ENCODE measurements around the gene OPCML.

The OPCML gene

DNA sequence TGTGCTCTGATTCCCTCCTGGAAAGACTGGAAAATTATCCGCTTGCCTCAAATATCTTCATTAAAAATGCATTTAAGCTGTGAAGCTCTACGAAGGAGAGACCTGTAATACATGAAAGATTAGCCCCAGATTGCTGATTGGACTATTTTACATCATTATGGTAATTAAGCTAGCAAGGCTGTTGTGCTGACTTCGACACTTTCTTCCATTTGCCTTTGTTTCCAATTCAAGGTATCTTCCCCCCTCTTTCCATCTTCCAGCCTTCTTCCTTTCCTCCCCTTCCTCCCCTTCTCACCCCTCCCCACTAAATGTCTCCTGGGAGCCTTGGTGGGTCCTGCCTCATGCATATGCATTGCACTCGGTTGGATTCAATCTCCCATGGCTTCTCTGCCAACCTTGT lies 710.8 kb downstream of the OPCML start:
- no peak for DNase-seq

DNA sequence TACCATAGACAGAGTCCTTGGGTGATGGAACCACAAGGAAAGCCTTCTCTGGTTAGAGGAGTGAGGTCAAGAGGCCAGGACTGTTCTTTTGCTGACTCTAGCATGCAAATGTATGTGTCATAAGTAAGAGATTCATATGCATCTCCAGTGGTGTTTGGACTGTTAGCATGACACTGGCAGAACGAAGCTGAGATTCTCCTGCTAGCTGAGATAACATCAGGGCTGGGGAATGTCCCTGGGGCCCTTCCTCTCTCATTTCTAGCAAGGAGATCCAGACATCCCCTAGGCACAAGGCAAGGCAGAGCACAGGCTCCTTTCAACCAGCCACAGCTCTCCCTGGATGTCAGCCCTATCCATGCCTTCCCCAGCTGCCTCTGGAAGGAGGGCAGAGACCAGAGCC lies 711.3 kb downstream of the OPCML start:
- no peak for DNase-seq

DNA sequence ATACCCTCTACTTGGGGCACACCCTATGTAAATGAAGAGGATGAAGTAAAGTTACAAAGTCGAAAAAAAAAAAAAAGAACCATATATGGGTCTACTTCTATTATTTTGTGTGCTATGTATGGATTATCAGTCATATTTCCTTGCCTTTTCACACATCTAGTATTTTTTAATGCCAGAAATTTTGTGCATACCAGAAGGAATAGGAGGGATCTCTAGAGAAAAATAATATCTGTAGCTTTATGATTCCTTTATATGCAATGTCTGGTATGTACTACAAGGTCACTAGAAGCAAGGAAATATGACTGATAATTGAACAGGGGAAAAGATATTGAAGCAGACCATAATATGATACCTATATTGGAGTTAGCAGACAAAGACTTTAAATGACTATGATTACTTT lies 713.4 kb downstream of the OPCML start:
- DNase-seq, result no peak

DNA sequence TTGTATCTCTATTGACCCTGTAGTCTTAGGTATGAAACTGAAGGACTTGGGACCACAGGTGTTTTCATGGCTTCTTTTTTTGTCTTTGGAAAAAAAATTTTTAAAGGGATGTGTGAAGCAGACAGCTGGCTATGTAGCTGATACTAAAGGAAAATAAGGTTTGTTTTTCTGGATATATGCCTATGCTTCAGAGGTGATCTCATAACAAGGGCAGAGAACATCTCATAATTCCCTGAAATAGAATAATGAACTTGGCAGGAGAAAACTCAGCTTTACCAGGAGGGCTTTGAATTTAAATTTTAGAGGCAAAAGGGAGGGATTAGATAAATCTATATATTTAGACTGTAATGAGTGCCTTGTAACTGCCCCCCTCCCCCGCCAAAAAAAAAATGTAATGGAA lies 714.9 kb downstream of the OPCML start:
- DNase-seq, result no peak

DNA sequence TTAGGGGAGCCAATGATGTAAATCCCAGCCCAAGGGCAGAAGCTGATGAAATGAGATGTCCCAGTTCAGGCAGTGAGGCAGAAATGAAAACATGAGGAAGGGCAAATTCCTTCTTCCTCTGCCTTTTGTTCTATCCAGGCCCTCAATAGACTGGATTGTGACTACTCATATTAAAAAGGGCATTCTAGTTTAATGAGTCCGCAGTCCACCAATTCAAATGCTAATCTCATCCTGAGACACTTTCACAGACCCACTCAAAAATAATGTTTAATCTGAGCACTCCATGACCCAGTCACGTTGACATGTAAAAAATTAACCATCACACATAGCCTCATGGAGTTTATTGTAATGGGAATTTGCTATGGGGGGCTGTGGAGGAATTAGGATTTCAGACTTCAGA lies 717.9 kb downstream of the OPCML start:
- DNase-seq, result no peak

DNA sequence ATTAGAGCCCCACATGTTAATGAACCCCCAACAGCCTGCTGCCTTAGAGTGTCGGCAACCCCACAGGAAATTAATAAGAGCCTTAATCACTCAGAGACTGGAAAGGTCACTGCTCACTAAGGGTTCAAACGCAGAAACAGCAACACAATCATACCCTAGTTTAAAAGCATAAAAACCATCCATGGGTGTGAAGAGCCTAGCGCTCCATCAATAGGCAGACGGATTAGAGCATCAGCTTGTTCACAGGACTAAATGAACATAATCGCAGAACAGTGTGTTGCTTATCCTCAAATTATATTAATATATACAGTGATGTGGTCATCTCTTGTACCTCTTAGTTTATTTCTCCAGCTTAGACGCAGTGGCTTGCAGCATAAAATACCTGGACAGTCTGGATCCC lies 720.7 kb downstream of the OPCML start:
- DNase-seq, result no peak

DNA sequence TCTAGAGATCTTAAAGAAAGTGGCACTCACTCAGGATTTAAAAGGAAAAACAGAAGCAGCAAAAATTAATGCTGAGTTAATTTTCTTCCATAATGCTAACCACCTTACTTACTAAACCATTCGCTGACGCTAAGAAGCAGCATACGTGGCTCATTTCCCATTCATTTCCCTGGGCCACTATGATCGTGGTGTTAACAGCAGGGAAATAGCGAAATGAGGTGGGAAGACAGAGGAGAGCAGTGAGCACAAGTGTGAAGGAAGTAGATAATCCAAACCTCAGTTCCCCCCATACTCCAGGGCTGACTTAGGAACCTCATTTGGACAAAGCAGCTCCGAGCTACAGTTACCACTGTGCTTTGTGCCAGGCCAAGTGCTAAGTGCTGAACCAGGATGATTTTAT lies 723.2 kb downstream of the OPCML start:
- DNase-seq, result no peak

DNA sequence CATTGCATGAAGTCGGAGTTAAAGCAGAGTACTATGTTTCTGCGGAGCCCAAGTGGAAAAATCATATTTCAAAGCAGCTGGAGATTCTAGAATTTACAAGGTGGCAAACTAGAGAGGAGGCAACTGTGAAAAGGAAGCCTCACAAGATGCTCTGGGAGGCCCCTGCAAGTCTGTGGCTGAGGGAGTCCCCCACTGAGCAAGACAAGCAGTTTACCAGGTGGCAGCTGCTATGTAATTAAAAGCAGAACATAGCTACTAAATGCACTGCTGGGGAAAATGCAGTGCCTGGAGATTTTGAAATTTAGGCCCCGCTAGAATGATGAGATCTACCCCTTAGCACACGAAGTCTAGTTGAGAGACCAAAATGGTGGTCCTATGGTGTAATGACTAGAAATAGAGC lies 728.0 kb downstream of the OPCML start:
- DNase-seq, result no peak

DNA sequence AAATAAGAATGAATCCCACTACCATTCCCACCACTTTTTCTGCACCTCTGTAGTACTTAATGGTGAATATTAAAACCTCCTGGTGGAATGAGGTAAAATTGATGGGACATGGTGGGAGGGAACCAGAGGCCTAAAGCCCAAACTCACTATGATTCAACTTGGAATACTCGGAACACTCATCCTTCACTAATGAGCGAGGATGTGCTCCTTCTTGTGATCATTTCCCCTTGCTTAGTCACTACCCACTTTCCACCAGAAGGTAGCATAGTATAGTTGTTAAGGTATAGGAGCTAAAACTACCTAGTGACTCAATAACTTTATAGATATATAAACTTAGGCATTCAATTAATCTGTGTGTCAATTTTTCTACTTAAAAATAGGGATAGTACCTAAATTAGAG lies 728.9 kb downstream of the OPCML start:
- no peak for DNase-seq

DNA sequence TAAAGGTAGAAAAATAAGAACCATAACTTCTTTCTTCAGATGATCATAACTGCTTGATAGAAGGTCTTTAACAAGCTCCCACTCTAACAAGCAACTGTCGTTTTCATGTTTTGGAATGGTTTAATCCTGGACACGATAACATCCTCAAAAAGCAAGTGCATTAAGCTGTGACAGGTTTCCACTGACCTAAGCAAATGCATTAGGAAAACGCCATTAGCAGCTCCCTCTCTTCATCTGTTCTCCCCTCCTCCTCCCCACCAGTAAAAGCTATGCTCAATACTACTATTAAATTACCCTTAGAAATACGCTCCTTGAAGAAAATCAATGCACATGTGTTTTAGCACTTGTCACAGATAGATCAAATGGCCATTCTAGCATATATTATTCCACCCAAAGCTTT lies 729.4 kb downstream of the OPCML start:
- no peak for DNase-seq

DNA sequence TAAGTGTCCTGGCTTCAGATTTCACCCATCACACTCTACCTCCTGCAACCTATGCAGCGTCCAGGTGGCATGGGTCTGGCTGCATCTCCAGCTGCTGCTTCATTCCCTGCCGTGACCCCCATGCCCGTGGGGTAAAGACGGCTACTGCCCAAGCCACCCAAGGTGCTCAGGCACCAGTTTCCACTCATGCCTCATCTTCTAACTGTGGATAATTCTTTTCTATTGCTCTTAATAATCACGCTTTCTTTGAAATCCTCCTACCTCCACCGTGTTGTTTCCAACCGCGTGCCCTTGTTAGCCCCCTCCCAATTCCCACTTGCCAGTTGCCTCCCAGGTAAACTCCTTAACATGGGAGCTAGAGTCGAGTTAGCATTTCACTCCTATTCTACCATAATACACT lies 738.5 kb downstream of the OPCML start:
- no peak for DNase-seq

DNA sequence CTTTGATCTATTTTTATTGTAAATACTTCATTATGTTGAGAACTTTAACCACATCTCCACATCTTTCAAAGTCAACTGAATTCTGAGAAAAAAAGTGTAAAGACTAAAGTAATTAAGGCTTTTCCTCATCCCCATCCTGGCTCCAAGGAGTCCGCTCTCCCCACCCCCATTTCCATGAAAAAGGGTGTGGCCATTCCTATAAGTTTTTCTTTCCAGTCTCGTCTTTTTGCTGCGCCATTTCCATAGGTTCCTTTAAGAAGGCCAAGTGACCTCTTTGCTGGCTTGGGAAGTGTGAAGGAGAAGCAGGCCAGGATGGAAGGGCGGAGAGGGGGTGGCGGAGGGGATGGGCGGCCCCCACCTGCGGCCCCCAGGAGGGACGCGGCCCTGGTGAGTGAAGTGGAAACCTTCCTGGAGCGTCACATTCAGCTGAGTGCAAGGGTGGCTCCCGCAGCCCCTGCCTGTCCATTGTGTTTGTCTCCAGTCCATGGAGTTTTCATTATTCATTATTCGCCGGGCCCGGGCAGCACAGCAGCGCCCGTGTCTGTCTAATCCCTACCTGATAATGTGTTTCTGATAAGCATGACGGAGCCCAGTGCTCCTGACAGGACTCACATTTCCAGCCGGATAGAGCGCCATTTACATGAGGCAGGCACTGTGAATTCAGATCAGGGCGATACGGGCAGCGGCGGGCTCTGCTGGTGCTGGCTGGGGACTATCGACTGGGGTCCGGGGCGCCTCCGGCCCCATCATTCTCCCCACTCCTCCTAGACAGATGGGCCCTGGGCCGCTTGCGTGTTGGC lies 739.8 kb downstream of the OPCML start:
- no peak for DNase-seq

DNA sequence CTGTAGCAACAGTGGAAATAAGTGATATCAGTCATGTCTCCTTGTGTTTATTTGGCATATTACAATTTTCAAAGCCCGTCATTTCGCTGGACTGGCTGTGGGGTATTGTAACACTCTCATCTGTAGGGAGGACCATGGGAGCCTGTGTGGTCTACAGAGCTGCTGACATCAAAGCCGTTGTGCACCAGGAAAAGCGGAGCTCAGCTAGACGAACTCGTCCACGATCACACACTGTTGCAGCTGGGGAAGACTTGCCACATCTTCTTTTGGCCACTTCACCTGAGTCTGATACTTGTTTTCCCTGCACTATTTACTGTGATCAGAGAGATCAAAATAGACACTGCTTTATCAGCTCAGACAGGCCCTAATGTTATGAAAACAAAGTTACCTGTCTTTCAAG lies 741.3 kb downstream of the OPCML start:
- no peak for DNase-seq

DNA sequence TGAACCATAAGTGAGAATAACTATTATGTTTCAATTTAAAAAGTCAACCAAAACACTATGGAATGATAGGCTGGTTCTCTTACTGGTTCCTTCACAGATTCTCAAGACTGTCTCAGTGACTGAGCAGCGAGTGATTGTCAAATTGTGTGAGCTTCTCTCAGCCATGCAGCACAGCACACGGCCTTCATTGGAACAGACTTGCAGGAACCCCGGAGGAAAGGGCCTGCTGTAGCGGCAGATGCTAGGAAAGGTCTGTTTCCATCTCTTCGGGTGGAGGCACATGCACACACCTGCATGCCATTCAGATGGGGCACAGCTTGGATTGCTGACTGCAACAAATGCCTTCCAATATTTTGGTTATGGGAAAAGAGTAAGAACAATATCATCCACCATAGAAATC lies 741.8 kb downstream of the OPCML start:
- DNase-seq, result no peak

DNA sequence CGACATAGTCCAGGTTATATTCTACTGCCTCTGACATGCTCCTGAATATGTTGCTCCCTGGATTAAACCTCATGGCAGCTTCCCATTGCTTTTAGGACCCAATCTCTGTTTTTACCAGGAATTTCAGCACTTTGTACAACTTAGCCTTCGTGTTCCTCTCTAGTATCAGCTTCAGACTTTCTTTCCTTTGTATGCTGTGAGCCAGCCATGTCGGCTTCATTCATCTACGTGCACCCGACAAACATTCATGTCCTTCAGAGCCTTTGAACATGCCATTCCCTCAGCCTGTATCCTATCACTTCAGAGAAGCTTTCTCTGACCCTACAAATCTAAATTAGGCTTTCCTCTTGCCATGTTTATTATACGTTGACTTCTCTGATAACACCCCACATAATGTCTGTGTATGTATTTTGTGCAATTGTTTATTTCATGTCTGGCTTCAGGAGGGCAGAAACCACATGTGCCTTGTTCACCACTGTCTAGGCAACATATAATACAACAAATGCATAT lies 743.4 kb downstream of the OPCML start:
- DNase-seq, result no peak

DNA sequence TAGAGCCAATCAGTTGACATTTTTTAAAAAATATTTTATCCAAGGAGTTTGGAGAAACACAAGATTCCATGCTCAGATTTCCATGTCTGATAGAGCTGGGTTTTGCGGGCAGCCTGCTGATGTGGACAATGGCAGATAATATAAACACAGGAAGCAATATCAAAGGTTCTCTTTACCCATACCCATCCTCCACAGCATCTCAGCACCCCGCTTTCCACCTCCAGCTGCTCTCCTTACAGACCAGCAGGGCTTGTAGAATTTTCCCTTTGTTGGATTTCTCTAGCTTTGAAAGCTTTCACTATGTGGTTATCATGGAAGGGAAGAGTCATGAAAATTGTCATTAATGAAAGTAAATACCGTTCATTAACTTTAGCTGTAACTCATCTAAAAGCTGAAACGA lies 746.4 kb downstream of the OPCML start:
- no peak for DNase-seq

DNA sequence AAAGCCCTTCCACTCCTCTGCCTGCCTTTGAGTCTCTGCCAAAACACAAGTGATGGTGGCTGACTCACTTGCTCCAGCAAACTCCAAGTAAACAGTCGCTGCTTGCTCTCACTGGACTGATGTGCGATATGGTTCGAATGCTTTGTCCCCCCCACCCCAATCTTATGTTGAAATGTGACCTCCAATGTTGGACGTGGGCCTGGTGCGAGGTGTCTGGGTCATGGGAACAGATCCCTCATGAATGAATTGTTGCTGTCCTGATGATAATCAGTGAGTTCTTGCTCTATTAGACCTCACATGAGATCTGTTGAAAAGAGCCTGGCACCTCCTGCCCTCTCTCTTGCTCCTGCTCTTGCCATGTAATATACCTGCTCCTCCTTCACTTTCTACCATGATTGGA lies 747.9 kb downstream of the OPCML start:
- DNase-seq, result no peak

DNA sequence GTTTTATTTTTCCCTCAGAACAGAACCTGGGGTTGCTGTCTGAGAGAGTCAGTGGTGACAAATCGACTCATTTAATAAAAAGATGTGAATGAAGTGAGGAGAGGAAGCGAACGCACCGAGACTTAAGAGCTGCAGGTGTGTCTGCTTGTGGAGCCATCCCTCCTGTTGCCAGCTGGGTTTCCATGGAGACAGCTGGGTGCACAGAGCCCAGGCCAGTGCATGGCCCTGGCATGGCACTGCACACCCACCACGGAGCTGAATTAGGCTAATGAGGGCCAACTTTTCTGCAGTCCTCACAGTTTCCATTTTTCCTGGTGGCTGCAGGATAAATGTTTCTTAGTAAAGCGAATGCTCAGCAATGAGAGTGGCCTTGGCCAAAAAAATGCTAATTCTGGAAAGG lies 750.2 kb downstream of the OPCML start:
- DNase-seq, result no peak

DNA sequence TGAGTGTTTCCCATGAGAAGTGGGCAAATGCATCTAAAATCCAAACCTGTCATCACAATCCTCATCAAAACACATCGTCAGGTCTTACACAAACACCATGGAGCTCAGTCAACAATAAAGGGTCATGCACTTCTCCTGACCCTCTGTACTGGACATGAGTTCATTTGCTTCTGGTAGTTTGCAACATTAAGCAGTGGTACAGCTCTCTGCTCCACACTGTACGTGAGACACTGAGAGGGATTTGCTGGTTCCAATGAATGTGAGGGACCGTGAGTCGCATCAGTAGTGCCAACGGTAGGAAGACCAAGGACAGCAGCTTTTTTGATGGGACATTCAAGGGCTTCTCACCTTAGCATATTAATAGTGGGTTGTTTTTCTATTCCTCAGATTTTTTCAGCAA lies 752.3 kb downstream of the OPCML start:
- DNase-seq, result no peak

DNA sequence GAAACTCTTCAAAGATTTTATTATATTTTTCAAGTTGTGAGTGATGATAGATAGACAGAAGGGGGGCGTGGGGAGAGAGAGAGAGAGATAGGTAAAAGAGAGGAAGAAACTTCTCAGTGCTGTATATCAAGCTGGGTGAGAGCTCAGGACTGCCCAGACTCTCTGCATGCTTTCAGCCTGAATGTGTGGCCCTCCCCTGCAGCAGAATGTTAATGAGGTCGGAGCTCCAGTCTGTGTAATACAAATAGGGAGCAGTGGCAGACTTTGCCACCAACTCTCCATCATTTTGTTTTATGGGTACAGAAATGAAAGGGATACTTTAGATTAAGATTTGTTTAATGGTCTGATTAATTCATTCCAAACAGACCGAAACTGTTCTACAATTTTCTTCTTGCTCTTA lies 752.8 kb downstream of the OPCML start:
- DNase-seq, result no peak

DNA sequence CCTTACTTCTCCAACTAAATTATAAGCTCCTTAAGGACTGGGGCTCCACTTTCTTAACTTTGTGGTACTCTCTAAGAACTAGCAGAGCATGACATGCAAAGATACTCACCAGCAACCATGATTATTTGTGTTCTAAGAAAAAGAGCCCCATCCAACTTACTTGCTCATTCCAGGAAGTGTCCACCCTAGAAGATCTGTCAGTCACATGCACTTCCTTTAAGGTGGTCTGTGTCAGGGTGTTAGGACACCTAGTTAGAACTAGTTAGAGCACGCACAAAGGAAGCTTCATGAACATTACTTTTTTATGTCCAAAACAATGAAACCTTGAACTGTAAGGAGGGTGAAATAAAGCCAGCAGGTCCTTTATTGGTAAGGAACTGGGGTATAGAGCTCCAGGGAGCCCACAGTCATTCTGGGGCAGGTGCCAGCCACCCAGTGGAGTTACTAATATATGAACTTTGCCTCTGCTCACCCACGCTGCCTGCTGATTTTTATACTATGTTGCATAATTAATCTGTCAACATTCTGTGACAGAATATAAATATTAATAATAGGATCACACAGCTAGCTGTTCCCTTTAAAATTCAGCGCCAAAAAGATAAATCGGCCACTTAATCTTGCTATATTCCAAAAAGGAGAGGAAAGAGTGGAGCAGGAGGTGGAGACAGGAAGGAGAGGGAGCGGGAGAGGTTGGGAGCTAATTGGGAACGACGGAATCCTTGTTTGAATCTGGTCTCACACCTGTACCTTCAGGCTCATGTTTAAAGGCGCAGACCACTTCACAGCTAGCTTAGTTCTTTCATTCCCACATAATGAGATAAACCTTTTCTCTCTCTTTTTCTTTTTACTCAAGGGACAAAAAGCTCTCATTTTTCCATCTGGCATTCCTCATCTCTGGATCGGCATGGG lies 755.0 kb downstream of the OPCML start:
- DNase-seq, result no peak

DNA sequence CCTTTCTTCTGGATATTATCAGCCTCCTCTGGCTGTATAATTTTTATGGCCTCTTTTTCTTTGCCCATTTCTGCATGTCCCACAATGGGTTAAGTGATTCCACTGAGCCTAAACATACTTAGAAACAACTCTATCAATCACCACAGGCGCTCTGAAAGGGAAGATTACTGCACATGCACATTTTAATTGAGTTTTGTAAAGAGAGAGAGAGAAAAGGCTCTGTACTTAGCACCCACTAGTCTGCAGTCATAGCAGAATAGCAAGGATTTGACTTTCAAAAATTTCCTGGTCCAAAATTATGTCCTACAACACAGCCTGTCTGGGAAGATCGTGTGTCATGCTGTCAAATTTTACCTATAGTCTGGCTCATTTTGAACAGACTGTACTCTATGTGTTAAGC lies 758.5 kb downstream of the OPCML start:
- DNase-seq, result no peak

DNA sequence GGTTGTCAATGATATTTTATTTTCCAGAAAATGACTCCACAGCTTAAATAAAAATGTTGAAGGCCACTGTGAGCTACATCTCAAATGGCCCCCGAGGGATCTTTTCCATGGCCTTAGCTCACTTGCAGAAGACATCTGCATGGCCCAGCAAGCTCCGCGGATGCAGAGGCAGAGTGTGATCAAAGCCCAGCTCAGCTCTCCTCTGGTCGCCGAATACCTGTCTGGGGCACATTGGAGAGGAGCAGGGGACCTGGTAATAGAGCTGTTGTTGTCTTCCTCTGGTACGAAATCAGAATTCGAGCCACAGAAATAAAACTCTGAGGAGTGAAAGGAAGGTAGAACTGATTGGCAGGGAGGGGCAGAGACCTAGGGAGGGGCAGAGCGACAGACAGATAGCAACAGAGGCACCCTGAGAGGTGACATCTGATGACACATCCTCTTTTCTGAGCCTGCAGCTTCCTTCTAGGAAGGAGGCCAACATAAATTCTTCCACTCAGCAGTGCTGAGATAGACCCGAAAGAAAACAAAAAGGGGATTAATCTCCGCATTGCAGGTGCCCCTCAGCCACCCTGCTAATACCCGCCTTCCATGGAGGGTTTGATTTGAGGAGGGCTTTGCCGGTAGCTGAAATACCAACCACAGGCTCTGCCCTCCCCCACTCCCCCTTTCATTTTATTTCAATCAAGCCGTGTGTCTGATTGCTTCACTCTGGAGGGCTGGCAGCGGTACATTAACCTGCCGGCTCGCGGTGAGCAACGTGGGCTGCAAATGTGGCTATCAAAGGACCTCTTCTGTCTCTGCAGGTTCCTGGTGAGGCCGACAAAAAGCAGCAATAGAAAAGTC lies 759.4 kb downstream of the OPCML start:
- DNase-seq, result no peak
